WERI-Rb-1 (cell line): ENCODE measurements around the gene ATAD2B.

Experiments
- DNase-seq: peaks from one replicate; pipeline ENCODE4 v3.0.0-alpha.2; 2020
- H3K27ac ChIP-seq: fragments of 250-450 bp; sonication (Bioruptor Pico); 2 replicates; pipeline ENCODE4 v1.5.1; 2020; ENCODE audit warnings: mild to moderate bottlenecking, moderate library complexity
- H3K27me3 ChIP-seq: fragments of 250-450 bp; sonication (Bioruptor Pico); 2 replicates; pipeline ENCODE4 v1.5.1; 2021; ENCODE audit warnings: mild to moderate bottlenecking, low read depth, moderate library complexity; ENCODE audit not compliant: insufficient read depth, severe bottlenecking
- H3K36me3 ChIP-seq: fragments of 250-450 bp; sonication (Bioruptor Pico); 2 replicates; pipeline ENCODE4 v1.5.1; 2020; ENCODE audit warnings: mild to moderate bottlenecking, moderate library complexity
- H3K4me3 ChIP-seq: 2 replicates; pipeline ENCODE4 v1.5.1; 2011; ENCODE audit warnings: low read depth, mild to moderate bottlenecking, control low read depth, low read length
- H3K9me3 ChIP-seq: fragments of 250-450 bp; sonication (Bioruptor Pico); 2 replicates; pipeline ENCODE4 v1.5.1; 2021; ENCODE audit warnings: mild to moderate bottlenecking, moderate library complexity; ENCODE audit not compliant: severe bottlenecking
- TF ChIP-seq, protein P1 (sequence below): IDR thresholded peaks from 2 replicates; pipeline ENCODE4 v1.5.1; 2011; ENCODE audit warnings: low read depth, mild to moderate bottlenecking, control low read depth, inconsistent platforms, low read length

The ATAD2B gene

GRCh38 chr2:23793476-23793875, 133.4 kb downstream of the ATAD2B start:
- Histone ChIP-seq H3K4me3 (no peak overlapping the region), H3K27me3 (no peaks in the 10 kb centered on the region), H3K36me3 (no peaks in the 10 kb centered on the region; the same call in 1 of the 2 replicates), H3K9me3 (no peaks in the 10 kb centered on the region), H3K27ac (no peak overlapping the region)
- DNase-seq = no peak
- TF ChIP-seq, protein P1, sequence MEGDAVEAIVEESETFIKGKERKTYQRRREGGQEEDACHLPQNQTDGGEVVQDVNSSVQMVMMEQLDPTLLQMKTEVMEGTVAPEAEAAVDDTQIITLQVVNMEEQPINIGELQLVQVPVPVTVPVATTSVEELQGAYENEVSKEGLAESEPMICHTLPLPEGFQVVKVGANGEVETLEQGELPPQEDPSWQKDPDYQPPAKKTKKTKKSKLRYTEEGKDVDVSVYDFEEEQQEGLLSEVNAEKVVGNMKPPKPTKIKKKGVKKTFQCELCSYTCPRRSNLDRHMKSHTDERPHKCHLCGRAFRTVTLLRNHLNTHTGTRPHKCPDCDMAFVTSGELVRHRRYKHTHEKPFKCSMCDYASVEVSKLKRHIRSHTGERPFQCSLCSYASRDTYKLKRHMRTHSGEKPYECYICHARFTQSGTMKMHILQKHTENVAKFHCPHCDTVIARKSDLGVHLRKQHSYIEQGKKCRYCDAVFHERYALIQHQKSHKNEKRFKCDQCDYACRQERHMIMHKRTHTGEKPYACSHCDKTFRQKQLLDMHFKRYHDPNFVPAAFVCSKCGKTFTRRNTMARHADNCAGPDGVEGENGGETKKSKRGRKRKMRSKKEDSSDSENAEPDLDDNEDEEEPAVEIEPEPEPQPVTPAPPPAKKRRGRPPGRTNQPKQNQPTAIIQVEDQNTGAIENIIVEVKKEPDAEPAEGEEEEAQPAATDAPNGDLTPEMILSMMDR = no peak

DNA sequence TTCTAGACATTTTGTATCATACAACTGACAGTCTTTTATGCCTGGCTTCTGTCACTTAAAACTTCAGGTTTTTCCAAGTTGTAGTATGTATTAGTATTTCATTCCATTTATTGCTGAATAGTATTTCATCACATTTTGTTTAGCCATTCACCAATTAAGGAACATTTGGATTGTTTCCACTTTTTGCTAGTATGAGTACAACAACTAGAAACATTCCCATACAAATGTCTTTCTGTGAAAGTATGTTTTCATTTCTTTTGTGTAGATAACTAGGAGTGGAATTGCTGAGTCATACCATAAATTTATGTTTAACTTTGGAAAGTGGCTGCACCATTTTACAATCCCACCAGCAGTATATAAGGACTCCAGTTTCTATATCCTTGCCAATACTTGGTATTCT, 135.9 kb downstream of the ATAD2B start:
- no peak overlapping the region for H3K4me3 ChIP-seq

DNA sequence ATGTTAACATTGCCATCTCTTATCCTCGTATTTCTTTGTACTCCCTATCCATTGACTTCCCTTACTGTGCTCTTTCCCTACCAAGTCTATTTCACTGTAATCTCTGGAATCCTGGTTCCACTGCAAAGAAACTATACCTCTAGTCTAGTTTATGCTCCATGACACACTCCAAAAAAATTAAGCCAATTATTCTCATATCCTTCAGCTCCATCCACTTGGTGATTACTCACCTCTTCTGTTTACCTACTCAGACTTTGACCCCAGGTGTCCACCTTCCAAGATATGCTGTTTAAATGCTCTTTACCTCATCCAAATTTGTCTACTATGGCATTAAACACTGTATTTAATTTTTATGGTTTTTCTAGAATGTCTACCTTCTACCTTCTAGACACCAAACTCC, 137.9 kb downstream of the ATAD2B start:
- H3K27me3 ChIP-seq = no peaks in the 10 kb centered on the region
- TF ChIP-seq, protein P1 = no peak
- no peak overlapping the region for H3K4me3 ChIP-seq
- no peaks in the 10 kb centered on the region for H3K9me3 ChIP-seq
- no peaks in the 10 kb centered on the region; the same call in none of the 2 replicates for H3K36me3 ChIP-seq
- no peak for DNase-seq
- H3K27ac ChIP-seq = no peak overlapping the region

More for the DNA sequence above, 135.9 kb downstream of the ATAD2B start:
- Histone ChIP-seq H3K27me3 (no peaks in the 10 kb centered on the region), H3K36me3 (no peaks in the 10 kb centered on the region; the same call in none of the 2 replicates), H3K9me3 (no peaks in the 10 kb centered on the region), H3K27ac (no peak overlapping the region)
- TF ChIP-seq, protein P1 = no peak
- DNase-seq = no peak

DNA sequence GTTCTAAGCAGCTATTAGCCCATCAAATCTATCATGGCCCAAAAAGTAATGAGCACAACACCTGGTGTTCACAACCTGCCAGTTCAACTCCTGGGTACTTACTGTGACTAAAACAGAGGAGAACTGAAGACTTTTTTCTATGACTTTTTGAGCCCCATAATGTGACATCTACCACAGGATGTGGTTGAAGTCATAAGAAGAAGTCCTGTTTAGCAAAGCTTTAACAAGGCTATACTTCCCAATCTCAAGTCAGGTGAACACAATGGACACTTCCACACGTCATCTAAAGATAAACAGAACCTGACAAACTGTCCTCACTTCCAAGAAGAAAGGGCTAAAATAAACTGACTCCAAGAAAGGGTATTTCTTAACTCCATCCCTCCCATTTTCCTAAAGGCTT, 138.8 kb downstream of the ATAD2B start:
- Histone ChIP-seq H3K36me3 (no peaks in the 10 kb centered on the region; the same call in none of the 2 replicates), H3K9me3 (no peaks in the 10 kb centered on the region), H3K27me3 (no peaks in the 10 kb centered on the region), H3K27ac (no peak overlapping the region), H3K4me3 (no peak overlapping the region)
- TF ChIP-seq, protein P1 = no peak
- no peak for DNase-seq

DNA sequence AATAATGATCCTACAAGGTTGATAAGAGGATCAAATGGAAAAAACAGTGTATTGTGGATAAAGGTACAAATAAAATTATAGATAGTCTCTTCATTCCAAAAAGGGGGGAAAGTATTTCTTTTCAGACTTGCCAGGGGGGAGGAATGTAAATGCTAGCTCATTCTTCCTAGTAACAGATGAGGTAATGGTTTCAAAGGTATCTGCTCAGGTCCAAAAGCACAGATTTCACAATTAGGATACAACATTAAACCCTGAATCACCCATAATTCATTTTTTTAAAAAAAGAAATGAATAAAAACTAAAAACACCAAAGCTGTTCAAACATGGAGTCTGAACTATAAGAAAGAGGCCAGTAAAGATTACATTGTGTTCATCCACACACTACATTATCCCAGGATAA, 142.0 kb downstream of the ATAD2B start:
- no peaks in the 10 kb centered on the region for H3K27me3 ChIP-seq
- H3K9me3 ChIP-seq = no peaks in the 10 kb centered on the region
- H3K27ac ChIP-seq = no peak overlapping the region
- no peak overlapping the region for H3K4me3 ChIP-seq
- DNase-seq = no peak
- peaks cover 4% of the 10 kb centered on the region for H3K36me3 ChIP-seq
- TF ChIP-seq, protein P1 = no peak

DNA sequence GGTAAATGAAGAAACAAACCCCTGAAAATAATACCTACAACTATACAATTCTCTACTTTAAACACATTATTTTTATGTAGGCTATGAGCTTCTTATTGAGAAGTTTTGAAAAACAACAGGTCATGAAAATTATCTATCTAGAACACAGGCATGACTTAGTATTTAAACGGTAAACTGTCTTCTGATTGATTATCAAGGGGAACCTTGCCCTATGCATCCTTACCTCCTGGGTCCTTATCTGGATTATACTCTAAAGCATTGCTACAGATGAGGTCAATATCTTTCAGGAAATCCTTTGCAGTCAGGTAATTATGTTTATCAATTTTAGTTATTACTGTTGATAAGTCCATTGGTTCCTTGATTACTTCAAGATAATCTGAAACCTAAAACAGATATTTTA, 144.3 kb downstream of the ATAD2B start:
- H3K27ac ChIP-seq = no peak overlapping the region

More for the DNA sequence above, 144.3 kb downstream of the ATAD2B start:
- TF ChIP-seq, protein P1 = no peak
- no peaks in the 10 kb centered on the region for H3K9me3 ChIP-seq
- no peak for DNase-seq
- no peak overlapping the region for H3K4me3 ChIP-seq
- peaks cover 8% of the 10 kb centered on the region; the same call in 1 of the 2 replicates for H3K36me3 ChIP-seq
- no peaks in the 10 kb centered on the region for H3K27me3 ChIP-seq
